ENCODE data around the gene PPME1.

The PPME1 gene

GRCh38 chr11:74279256-74279655, 108.2 kb downstream of the PPME1 start:
- Histone ChIP-seq H3K27ac (ENCODE audit: low read length) (no peak overlapping the region), H3K9ac (ENCODE audit: low read length in 2 of 2) (no peak overlapping the region), H3K4me3 (ENCODE audit: low read length in 2 of 2) (no peak overlapping the region), H3K4me1 (ENCODE audit: control insufficient read depth, insufficient read depth, low read length) (no peaks in the 10 kb centered on the region), H3K27me3 (ENCODE audit: control insufficient read depth in 1 of 2, insufficient read depth in 2 of 2, low read length in 2 of 2) (no peaks in the 10 kb centered on the region), H3K9me3 (ENCODE audit: control insufficient read depth in 2 of 2, low read length in 2 of 2) (no peaks in the 10 kb centered on the region), H3K36me3 (ENCODE audit: control insufficient read depth in 2 of 2, insufficient read depth in 2 of 2, low read length in 2 of 2) (no peaks in the 10 kb centered on the region)

GRCh38 chr11:74280494-74280893, 109.4 kb downstream of the PPME1 start:
- Histone ChIP-seq H3K27ac (ENCODE audit: low read length) (no peak overlapping the region), H3K9ac (ENCODE audit: low read length in 2 of 2) (no peak overlapping the region), H3K4me1 (ENCODE audit: control insufficient read depth, insufficient read depth, low read length) (no peaks in the 10 kb centered on the region), H3K4me3 (ENCODE audit: low read length in 2 of 2) (no peak overlapping the region), H3K36me3 (ENCODE audit: control insufficient read depth in 2 of 2, insufficient read depth in 2 of 2, low read length in 2 of 2) (no peaks in the 10 kb centered on the region), H3K27me3 (ENCODE audit: control insufficient read depth in 1 of 2, insufficient read depth in 2 of 2, low read length in 2 of 2) (no peaks in the 10 kb centered on the region), H3K9me3 (ENCODE audit: control insufficient read depth in 2 of 2, low read length in 2 of 2) (no peaks in the 10 kb centered on the region)

- H3K4me3 ChIP-seq (ENCODE audit: low read length in 2 of 2) = no peak overlapping the region
- no peaks in the 10 kb centered on the region for H3K4me1 ChIP-seq (ENCODE audit: control insufficient read depth, insufficient read depth, low read length)
- no peaks in the 10 kb centered on the region for H3K27me3 ChIP-seq (ENCODE audit: control insufficient read depth in 1 of 2, insufficient read depth in 2 of 2, low read length in 2 of 2)
- no peak overlapping the region for H3K27ac ChIP-seq (ENCODE audit: low read length)
- no peaks in the 10 kb centered on the region for H3K9me3 ChIP-seq (ENCODE audit: control insufficient read depth in 2 of 2, low read length in 2 of 2)
- H3K36me3 ChIP-seq (ENCODE audit: control insufficient read depth in 2 of 2, insufficient read depth in 2 of 2, low read length in 2 of 2) = no peaks in the 10 kb centered on the region
- no peak overlapping the region for H3K9ac ChIP-seq (ENCODE audit: low read length in 2 of 2)
These were observed 111.3 kb downstream of the PPME1 start for GRCh38 chr11:74282421-74282820.

GRCh38 chr11:74282914-74283371, 111.9 kb downstream of the PPME1 start:
- Histone ChIP-seq H3K27ac (ENCODE audit: low read length) (no peak overlapping the region), H3K27me3 (ENCODE audit: control insufficient read depth in 1 of 2, insufficient read depth in 2 of 2, low read length in 2 of 2) (no peaks in the 10 kb centered on the region), H3K9ac (ENCODE audit: low read length in 2 of 2) (no peak overlapping the region), H3K9me3 (ENCODE audit: control insufficient read depth in 2 of 2, low read length in 2 of 2) (no peaks in the 10 kb centered on the region), H3K4me1 (ENCODE audit: control insufficient read depth, insufficient read depth, low read length) (no peaks in the 10 kb centered on the region), H3K4me3 (ENCODE audit: low read length in 2 of 2) (no peak overlapping the region), H3K36me3 (ENCODE audit: control insufficient read depth in 2 of 2, insufficient read depth in 2 of 2, low read length in 2 of 2) (no peaks in the 10 kb centered on the region)

GRCh38 chr11:74283580-74284180, 112.6 kb downstream of the PPME1 start:
- Histone ChIP-seq H3K4me1 (ENCODE audit: control insufficient read depth, insufficient read depth, low read length) (no peaks in the 10 kb centered on the region), H3K4me3 (ENCODE audit: low read length in 2 of 2) (no peak overlapping the region), H3K36me3 (ENCODE audit: control insufficient read depth in 2 of 2, insufficient read depth in 2 of 2, low read length in 2 of 2) (no peaks in the 10 kb centered on the region), H3K9ac (ENCODE audit: low read length in 2 of 2) (no peak overlapping the region), H3K27me3 (ENCODE audit: control insufficient read depth in 1 of 2, insufficient read depth in 2 of 2, low read length in 2 of 2) (no peaks in the 10 kb centered on the region), H3K9me3 (ENCODE audit: control insufficient read depth in 2 of 2, low read length in 2 of 2) (no peaks in the 10 kb centered on the region), H3K27ac (ENCODE audit: low read length) (no peak overlapping the region)

GRCh38 chr11:74284466-74284865, 113.4 kb downstream of the PPME1 start:
- H3K4me1 ChIP-seq (ENCODE audit: control insufficient read depth, insufficient read depth, low read length) = no peaks in the 10 kb centered on the region
- no peak overlapping the region for H3K9ac ChIP-seq (ENCODE audit: low read length in 2 of 2)
- no peaks in the 10 kb centered on the region for H3K36me3 ChIP-seq (ENCODE audit: control insufficient read depth in 2 of 2, insufficient read depth in 2 of 2, low read length in 2 of 2)
- H3K4me3 ChIP-seq (ENCODE audit: low read length in 2 of 2) = no peak overlapping the region
- H3K9me3 ChIP-seq (ENCODE audit: control insufficient read depth in 2 of 2, low read length in 2 of 2) = no peaks in the 10 kb centered on the region
- H3K27ac ChIP-seq (ENCODE audit: low read length) = no peak overlapping the region
- no peaks in the 10 kb centered on the region for H3K27me3 ChIP-seq (ENCODE audit: control insufficient read depth in 1 of 2, insufficient read depth in 2 of 2, low read length in 2 of 2)

GRCh38 chr11:74288161-74288560, 117.1 kb downstream of the PPME1 start:
- Histone ChIP-seq H3K27me3 (ENCODE audit: control insufficient read depth in 1 of 2, insufficient read depth in 2 of 2, low read length in 2 of 2) (no peaks in the 10 kb centered on the region), H3K4me1 (ENCODE audit: control insufficient read depth, insufficient read depth, low read length) (no peaks in the 10 kb centered on the region), H3K9me3 (ENCODE audit: control insufficient read depth in 2 of 2, low read length in 2 of 2) (no peaks in the 10 kb centered on the region), H3K9ac (ENCODE audit: low read length in 2 of 2) (no peak overlapping the region), H3K27ac (ENCODE audit: low read length) (no peak overlapping the region), H3K4me3 (ENCODE audit: low read length in 2 of 2) (no peak overlapping the region), H3K36me3 (ENCODE audit: control insufficient read depth in 2 of 2, insufficient read depth in 2 of 2, low read length in 2 of 2) (no peaks in the 10 kb centered on the region)

GRCh38 chr11:74288911-74289310, 117.8 kb downstream of the PPME1 start:
- no peaks in the 10 kb centered on the region for H3K27me3 ChIP-seq (ENCODE audit: control insufficient read depth in 1 of 2, insufficient read depth in 2 of 2, low read length in 2 of 2)
- H3K4me3 ChIP-seq (ENCODE audit: low read length in 2 of 2) = no peak overlapping the region
- H3K4me1 ChIP-seq (ENCODE audit: control insufficient read depth, insufficient read depth, low read length) = no peaks in the 10 kb centered on the region
- no peaks in the 10 kb centered on the region for H3K36me3 ChIP-seq (ENCODE audit: control insufficient read depth in 2 of 2, insufficient read depth in 2 of 2, low read length in 2 of 2)
- no peak overlapping the region for H3K9ac ChIP-seq (ENCODE audit: low read length in 2 of 2)
- no peak overlapping the region for H3K27ac ChIP-seq (ENCODE audit: low read length)
- no peaks in the 10 kb centered on the region for H3K9me3 ChIP-seq (ENCODE audit: control insufficient read depth in 2 of 2, low read length in 2 of 2)

GRCh38 chr11:74297484-74297883, 126.4 kb downstream of the PPME1 start:
- Histone ChIP-seq H3K9me3 (ENCODE audit: control insufficient read depth in 2 of 2, low read length in 2 of 2) (no peaks in the 10 kb centered on the region), H3K27ac (ENCODE audit: low read length) (no peak overlapping the region), H3K27me3 (ENCODE audit: control insufficient read depth in 1 of 2, insufficient read depth in 2 of 2, low read length in 2 of 2) (no peaks in the 10 kb centered on the region), H3K9ac (ENCODE audit: low read length in 2 of 2) (no peak overlapping the region), H3K4me3 (ENCODE audit: low read length in 2 of 2) (no peak overlapping the region), H3K36me3 (ENCODE audit: control insufficient read depth in 2 of 2, insufficient read depth in 2 of 2, low read length in 2 of 2) (no peaks in the 10 kb centered on the region), H3K4me1 (ENCODE audit: control insufficient read depth, insufficient read depth, low read length) (no peaks in the 10 kb centered on the region)

GRCh38 chr11:74299015-74299414, 127.9 kb downstream of the PPME1 start:
- Histone ChIP-seq H3K27ac (ENCODE audit: low read length) (no peak overlapping the region), H3K4me1 (ENCODE audit: control insufficient read depth, insufficient read depth, low read length) (no peaks in the 10 kb centered on the region), H3K9ac (ENCODE audit: low read length in 2 of 2) (no peak overlapping the region), H3K36me3 (ENCODE audit: control insufficient read depth in 2 of 2, insufficient read depth in 2 of 2, low read length in 2 of 2) (no peaks in the 10 kb centered on the region), H3K27me3 (ENCODE audit: control insufficient read depth in 1 of 2, insufficient read depth in 2 of 2, low read length in 2 of 2) (no peaks in the 10 kb centered on the region), H3K9me3 (ENCODE audit: control insufficient read depth in 2 of 2, low read length in 2 of 2) (no peaks in the 10 kb centered on the region), H3K4me3 (ENCODE audit: low read length in 2 of 2) (no peak overlapping the region)

All from stomach smooth muscle (tissue), 2 donors.